Panc1 (cell line): ENCODE measurements around the gene SCP2.

Source experiments
- POLR2AphosphoS5 ChIP-seq: IDR thresholded peaks from 2 replicates; pipeline ENCODE4 v1.6.1; 2012; ENCODE audit warnings: mild to moderate bottlenecking, low read depth, low read length, moderate library complexity
- SIN3A ChIP-seq: IDR thresholded peaks from 2 replicates; pipeline ENCODE4 v1.6.1; 2012; ENCODE audit warnings: low read depth, mild to moderate bottlenecking, low read length, moderate library complexity, borderline replicate concordance; ENCODE audit not compliant: insufficient read depth
- TF ChIP-seq, protein P1 (sequence below): fragments of 450-650 bp; IDR thresholded peaks from 2 replicates; pipeline ENCODE4 v1.5.1; 2017; ENCODE audit warnings: mild to moderate bottlenecking
- TF ChIP-seq, protein P2 (sequence below), 2 experiments: IDR thresholded peaks; 2 replicates each; pipeline ENCODE4 v1.6.1; 2011 to 2012; ENCODE audit warnings: low read depth in 2 of 2, control low read depth in 1 of 2, low read length in 1 of 2, mild to moderate bottlenecking in 1 of 2, moderate library complexity in 1 of 2; ENCODE audit not compliant: insufficient read depth in 1 of 2

DNA sequence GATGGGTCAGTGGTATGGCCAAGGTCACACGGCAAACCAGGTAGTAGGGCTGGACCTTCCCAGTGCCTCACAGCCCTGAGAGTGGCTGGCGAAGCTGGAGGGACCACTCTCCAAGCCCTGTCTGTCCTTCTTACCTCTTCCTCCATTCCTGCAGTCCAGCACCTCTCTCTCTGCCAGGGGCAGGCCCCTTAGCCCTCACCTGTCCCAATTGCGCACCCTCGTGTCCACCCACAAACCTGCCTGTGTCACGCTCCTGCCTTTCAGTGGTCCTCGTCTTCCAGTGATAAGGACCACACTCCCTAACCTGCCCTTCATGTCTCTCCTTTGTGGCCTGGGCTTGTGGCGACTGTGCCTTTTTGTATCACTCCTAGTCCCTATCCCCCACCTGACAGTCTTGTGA is 138.3 kb downstream of the SCP2 start:
- TF ChIP-seq, protein P1, sequence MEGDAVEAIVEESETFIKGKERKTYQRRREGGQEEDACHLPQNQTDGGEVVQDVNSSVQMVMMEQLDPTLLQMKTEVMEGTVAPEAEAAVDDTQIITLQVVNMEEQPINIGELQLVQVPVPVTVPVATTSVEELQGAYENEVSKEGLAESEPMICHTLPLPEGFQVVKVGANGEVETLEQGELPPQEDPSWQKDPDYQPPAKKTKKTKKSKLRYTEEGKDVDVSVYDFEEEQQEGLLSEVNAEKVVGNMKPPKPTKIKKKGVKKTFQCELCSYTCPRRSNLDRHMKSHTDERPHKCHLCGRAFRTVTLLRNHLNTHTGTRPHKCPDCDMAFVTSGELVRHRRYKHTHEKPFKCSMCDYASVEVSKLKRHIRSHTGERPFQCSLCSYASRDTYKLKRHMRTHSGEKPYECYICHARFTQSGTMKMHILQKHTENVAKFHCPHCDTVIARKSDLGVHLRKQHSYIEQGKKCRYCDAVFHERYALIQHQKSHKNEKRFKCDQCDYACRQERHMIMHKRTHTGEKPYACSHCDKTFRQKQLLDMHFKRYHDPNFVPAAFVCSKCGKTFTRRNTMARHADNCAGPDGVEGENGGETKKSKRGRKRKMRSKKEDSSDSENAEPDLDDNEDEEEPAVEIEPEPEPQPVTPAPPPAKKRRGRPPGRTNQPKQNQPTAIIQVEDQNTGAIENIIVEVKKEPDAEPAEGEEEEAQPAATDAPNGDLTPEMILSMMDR, result no peak
- TF ChIP-seq POLR2AphosphoS5, result no peak
- TF ChIP-seq, protein P2, sequence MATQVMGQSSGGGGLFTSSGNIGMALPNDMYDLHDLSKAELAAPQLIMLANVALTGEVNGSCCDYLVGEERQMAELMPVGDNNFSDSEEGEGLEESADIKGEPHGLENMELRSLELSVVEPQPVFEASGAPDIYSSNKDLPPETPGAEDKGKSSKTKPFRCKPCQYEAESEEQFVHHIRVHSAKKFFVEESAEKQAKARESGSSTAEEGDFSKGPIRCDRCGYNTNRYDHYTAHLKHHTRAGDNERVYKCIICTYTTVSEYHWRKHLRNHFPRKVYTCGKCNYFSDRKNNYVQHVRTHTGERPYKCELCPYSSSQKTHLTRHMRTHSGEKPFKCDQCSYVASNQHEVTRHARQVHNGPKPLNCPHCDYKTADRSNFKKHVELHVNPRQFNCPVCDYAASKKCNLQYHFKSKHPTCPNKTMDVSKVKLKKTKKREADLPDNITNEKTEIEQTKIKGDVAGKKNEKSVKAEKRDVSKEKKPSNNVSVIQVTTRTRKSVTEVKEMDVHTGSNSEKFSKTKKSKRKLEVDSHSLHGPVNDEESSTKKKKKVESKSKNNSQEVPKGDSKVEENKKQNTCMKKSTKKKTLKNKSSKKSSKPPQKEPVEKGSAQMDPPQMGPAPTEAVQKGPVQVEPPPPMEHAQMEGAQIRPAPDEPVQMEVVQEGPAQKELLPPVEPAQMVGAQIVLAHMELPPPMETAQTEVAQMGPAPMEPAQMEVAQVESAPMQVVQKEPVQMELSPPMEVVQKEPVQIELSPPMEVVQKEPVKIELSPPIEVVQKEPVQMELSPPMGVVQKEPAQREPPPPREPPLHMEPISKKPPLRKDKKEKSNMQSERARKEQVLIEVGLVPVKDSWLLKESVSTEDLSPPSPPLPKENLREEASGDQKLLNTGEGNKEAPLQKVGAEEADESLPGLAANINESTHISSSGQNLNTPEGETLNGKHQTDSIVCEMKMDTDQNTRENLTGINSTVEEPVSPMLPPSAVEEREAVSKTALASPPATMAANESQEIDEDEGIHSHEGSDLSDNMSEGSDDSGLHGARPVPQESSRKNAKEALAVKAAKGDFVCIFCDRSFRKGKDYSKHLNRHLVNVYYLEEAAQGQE (IDR thresholded peaks at IDR 0.05; ENCODE audit: insufficient read depth in 1 of 2, low read depth in 2 of 2, low read length in 1 of 2), result no peak
- TF ChIP-seq SIN3A, result no peak
